ENCODE data around the gene ADAP1.

ADAP1 gene

DNA sequence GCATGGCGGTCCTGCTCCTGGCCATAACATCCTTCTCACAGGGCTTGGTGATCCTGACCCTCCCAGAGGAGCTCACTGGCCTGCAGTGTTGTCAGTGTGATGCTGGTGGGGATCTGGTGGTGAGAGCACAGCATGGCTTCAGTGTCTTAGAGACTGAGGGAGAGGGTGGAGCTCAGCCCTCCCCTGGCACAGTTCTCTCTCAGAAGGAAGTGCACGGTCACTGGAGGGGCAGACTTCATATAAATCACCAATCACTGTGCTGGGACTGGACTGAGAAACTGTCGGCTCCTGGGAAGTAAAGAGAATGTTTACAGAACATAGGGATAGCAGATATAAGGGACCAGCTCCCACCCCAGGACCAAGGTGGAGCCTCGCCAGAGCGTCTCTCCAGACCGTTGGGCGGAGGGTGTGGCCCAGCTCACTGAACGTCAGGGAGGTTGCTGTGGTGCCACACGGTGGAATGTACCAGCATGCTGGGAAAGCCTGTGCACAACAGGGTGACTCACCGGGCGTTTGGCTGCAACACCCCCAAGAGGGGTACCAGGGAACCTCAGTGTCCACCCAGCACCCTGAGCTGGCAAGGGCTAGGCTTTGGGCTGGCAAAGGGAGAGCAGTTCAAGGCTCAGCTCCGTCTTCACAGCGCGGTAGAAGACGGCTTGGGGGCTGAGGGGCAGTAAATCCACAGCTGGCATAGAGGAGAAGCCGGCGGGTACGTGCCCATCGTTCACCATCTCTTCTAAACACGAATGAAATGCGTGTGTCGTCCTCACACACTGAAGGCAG, 86.9 kb downstream of the ADAP1 start:
- intact Hi-C loops (cut with DNase I) = no loop called here
- peak in 18 of 42 donors; percentile 24 to 78 (median 48) for DNase-seq

DNA sequence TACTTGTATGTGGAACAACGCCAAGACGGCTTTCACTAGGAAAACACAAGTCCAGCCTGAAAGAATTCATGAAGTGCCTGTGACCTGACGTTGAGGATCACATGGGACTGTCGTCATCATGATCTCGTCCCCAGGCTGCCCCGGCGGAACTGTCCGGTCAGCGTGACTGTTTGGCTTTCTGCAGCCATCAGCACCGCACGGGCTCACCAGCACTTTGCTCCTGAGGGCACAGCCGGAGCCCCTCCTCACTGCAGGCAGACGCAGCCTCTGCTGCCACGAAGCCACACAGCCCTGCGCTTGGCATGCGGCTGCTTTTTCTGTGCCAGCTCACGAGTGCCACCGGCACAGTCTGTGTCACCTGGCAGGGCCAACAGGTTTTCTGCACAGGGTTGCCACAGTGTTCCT, 87.5 kb downstream of the ADAP1 start:
- intact Hi-C loops (cut with DNase I) = no loop called here
- DNase-seq = peak in 20 of 42 donors; percentile 18 to 76 (median 50)

DNA sequence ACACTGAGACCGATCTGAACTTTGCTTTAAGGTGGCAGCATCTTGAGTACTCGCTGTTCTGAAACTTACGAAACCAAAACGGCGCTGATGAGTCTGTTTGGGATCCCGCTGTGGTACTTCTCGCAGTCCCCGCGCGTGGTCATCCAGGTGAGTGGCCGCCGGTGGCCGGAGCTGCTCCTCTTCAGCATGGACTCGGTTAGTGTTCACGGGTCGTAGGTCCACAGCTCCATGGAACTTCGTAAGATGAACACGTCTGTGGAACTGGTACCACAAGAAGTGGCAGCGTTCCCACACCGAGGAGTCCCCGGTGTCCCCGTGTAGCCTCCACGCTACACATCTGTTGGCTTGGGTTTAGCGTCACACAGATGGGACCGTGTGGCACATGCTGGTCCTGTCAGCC, 88.6 kb downstream of the ADAP1 start:
- intact Hi-C loops (cut with DNase I) = no loop called here
- no peak for DNase-seq

DNA sequence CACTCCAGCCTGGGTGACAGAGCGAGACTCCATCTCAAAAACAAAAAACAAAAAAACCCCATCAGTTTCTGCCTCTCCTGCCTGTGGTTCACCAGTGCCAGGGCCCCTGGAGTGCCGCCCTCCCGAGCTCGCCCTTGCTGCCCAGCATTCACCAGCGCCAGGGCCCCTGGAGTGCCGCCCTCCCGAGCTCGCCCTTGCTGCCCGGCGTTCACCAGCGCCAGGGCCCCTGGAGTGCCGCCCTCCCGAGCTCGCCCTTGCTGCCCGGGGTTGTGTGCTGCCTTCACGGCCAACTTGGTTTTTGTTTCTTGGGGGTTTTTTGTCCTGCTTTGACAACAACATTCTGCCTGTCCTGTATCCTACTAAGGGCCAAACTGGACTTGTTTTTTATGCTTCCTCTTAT, 91.4 kb downstream of the ADAP1 start:
- intact Hi-C loops (cut with DNase I) = loop anchor here (5.0 kb wide), 1 partner anchor 41 kb away; no protein-coding TSS in a partner anchor
- DNase-seq = peak in 1 of 42 donors; percentile 54

DNA sequence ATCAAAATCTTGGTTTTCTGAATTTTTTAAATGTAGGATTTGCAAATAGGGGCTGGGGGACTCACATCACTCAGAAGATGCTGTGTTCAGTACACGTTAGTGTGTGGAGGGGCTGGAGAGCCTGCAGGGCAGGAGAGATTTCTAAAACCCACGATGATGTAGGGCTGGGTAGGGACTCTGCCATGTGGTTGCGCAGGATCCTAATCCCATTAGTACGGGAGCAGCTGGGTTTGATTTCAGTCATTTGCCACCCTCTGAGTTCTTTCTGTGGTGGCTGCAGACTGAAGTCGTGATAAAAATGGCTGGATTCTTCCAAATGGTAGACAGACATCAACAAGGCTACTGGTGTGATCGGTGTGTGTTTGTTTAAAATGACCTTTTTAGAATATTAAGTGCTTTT, 92.3 kb downstream of the ADAP1 start:
- intact Hi-C loops (cut with DNase I) = loop anchor here (5.0 kb wide), 1 partner anchor 40 kb away; no protein-coding TSS in a partner anchor
- no peak for DNase-seq

DNA sequence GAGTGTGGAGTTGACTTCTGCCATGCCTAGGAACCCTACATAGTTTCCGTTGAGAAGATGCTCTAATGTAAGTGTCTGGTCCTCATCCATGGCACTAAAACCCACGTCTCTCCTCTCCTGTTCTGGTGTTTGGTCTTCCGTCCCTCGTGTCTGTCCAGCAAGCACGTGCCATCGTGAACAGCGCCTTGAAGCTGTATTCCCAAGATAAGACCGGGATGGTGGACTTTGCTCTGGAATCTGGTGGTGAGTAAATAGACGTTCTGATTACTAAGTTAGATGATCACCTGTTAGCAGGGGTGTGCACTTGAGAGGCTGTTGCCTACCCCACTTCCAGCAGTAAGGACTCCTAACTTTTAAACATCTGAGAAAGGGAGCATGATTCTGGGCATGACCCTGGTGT, 93.3 kb downstream of the ADAP1 start:
- DNase-seq = no peak

DNA sequence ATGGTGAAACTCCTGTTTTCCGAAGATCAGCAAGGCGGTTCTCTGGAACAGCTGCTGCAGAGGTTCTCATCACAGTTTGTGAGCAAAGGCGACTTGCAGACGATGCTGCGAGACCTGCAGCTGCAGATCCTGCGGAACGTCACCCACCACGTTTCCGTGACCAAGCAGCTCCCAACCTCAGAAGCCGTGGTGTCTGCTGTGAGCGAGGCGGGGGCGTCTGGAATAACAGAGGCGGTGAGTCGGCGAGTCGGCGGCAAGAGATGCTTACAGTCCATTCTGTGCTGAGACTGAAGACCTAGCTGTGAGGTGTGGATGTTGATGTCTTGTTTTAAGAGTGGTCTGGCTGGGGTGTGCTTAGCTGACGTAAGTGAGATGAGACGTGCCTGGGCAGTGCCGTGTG, 94.3 kb downstream of the ADAP1 start:
- intact Hi-C loops (cut with DNase I) = loop anchor here (5.0 kb wide), 1 partner anchor 38 kb away; no protein-coding TSS in a partner anchor
- DNase-seq = peak in 37 of 42 donors; percentile 37 to 87 (median 65)

More for the DNA sequence above, 93.3 kb downstream of the ADAP1 start:
- intact Hi-C loops (cut with DNase I) = loop anchor here (5.0 kb wide), 1 partner anchor 39 kb away; no protein-coding TSS in a partner anchor

DNA sequence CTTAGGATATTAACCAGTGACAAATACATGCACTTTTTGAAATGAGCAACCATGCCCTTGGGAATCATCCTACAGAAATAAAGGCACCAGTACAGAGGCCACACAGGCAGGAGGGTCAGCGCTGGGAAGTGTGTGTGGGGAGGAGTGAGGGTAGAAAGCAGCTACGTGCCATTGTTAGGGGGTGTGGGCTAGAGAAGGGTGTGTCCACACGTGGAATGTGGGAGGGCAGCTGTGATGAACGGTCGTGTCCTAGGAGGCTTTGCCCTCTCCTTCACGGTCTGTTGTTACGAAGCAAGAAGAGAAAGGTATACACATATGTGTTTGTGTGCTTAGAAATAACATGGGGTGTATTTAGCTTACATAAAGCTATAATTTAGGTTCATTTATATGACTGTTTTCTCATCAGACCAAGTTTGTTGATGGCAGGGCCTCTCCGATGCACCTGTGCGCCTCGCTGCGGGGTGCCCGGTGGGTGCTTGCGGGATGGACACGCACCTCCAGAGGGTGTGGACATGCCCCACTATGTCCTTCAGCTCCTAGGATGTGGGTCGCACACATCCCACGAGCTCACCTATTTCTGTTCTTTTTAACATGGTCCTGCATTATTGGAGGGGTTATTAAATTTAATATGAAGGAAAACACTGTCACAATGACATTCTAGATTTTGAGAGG, 95.0 kb downstream of the ADAP1 start:
- no peak for DNase-seq
- intact Hi-C loops (cut with DNase I) = loop anchor here (5.0 kb wide), 1 partner anchor 37 kb away; no protein-coding TSS in a partner anchor

DNA sequence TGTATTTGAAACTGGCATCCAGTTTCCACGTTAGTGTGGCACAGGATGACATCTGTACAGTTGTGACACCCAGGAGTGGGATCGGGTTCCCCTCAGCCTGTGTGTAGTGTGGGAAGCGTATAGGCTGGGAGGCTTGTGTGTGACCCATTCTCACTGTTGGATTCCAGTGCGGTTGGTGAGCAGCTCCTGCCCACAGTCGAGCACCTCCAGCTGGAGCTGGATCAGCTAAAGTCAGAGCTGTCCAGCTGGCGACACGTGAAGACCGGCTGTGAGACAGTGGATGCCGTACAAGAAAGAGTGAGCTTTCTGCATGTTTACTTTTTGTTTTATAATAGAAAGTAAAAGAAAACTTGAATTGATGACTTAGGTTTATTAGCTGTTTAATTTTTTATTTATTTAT, 96.8 kb downstream of the ADAP1 start:
- DNase-seq = no peak
- intact Hi-C loops (cut with DNase I) = no loop called here

DNA sequence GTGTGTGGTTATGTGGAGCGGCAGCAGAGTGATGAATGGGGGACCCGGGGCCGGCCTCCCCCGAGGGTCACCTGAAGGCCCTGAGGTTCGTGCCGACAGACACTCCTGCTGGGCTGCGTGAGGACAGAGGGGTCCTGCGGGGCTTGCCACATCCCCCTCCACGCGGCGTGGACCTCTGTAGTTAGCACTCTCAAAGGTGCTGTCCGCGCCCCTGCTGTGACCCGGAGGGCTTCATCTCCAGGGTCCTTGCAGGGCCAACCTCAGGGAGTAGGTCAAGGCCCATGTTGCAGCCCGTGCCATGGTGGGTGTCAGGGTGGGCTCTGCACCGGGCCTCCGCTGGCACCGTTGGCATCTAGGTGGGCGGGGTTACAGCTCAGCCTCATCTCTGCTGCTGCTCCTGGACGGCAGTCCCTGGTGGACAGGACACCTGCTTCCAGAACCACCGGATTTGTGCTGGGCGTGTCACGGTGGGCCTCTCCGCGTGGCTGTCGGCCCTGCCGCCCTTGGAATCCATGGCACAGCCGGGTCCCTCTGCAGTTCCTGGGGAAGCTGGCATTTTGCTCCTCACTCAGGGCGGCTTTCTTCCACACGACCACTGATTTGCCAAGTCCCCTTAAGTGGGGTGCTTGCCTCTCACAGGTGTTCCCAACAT, 97.9 kb downstream of the ADAP1 start:
- intact Hi-C loops (cut with DNase I) = no loop called here

DNA sequence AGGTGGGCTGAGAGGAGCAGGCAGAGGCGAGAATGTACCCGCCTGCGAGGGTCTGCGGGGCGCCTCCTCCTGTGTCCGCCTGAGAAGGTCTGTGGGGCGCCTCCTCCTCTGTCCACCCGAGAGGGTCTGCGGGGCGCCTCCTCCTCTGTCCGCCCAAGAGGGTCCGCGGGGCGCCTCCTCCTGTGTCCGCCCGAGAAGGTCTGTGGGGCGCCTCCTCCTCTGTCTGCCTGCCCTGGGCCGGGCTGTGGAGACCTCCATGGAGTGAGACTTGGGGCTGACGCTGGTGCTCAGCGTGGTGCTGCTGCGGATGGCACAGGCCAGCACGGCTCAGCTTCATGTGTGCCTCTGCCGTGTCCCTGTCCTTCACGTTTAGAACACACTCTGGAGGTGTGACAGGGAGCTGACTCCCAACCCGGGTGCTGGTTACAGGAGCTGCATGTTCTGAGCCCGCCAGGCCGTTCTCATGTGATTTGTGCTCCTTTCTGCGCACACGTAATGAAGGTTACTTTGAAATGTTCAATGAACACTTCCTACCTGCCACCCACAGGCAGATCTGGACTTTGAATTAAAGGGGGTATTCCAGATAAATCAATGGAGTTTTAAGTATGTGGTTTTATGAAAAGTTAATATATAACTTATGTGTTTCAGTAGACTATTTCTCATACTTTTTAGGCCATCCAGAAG, 98.7 kb downstream of the ADAP1 start:
- intact Hi-C loops (cut with DNase I) = no loop called here
- DNase-seq = no peak

More for the DNA sequence above, 97.9 kb downstream of the ADAP1 start:
- no peak for DNase-seq

DNA sequence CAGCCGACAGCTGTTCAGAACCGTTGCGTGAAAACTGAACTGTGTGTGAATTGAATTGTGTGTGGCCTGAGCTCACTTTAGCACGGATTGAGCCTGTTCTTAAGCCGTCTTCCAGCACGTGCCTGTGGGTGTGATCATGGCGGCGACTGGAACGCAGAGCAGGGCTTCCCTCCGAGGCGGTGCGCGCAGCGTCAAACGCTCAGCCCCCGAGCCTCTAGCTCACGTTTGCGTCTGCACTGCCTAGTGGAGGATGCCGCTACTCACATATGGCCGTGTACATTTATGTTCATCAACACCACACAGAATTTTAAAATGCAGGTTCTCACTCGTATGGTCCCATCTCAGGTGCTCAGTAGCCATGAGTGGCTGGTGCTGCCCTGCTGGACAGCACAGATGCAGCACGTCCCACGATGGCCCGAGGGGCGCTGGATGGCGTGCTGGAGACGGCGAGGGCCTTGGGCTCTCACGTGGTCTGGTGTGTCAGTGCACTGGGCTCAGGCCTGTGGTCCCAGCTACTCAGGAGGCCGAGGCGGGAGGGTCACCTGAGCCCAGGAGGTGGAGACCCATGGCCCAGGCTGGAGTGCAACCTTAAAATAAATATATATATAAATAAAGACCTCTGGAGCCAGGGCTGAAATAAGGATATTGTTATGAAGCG, 100.2 kb downstream of the ADAP1 start:
- intact Hi-C loops (cut with DNase I) = no loop called here
- peak in 4 of 42 donors; percentile 17 to 53 (median 30) for DNase-seq

DNA sequence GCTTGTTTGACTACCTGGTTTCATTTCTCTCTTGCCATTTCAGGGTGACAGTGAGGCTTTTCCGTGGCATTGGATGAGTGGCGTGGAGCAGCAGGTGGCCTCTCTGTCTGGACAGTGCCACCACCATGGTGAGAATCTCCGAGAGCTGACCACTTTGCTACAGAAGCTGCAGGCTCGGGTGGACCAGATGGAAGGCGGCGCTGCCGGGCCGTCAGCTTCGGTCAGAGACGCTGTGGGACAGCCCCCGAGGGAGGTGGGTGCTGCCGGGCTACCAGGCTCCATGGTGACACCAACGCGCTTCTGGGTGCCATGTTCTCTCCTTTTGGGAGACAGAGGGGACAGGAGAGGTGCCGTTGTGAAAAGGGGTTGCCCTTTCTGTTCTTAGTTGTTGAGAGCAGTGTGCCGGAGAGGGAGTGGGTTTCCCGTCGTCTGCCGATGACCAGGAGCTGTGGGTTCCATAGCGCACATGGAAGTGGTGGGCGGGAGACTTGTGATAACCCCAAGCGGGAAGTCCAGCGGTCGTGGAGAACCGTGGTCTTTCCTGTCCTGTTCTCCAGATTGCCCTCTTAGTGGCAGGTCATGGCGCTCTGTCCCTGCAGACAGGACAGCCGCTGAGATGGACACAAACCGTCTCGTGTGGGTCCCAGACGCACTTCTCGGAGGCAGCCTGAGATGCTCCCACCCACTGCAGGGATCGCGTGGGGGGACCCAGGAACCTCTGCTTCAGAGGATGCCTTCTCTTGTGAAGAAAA, 100.9 kb downstream of the ADAP1 start:
- intact Hi-C loops (cut with DNase I) = no loop called here
- no peak for DNase-seq

DNA sequence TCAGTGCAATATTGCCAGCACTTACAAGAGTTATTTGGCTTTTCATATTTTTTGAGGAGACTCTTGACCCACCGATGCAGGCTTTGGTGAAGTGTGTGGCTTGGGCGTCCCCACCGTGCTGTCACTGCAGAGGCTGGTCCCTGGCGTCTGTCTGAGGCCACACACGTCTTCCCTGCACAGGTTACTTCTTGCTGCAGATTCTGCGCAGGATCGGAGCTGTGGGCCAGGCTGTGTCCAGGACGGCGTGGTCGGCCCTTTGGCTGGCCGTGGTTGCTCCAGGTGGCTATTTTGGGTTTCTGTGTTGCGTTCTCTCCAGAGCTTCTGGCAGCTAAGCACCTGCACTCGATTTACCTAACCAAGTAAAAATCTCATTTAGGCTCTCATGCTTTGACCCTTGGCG, 103.3 kb downstream of the ADAP1 start:
- intact Hi-C loops (cut with DNase I) = no loop called here
- no peak for DNase-seq

DNA sequence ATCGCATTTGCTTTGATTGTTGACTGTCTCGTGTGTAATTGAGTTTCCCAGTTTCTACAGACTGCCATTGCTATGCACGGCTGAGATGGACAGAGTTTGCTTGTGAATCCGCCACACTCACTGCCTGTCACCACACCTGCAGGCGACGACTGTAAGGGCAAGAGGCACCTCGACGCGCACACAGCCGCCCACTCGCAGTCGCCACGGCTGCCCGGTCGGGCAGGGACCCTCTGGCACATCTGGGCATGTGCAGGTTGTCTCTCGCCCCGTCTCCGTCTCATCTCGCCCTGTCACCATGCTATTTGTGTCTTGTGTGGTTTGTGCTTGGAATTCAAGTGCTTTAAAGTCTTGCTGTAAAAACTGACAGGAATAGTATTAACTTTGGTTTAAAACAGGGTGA, 104.7 kb downstream of the ADAP1 start:
- intact Hi-C loops (cut with DNase I) = no loop called here
- DNase-seq = no peak

DNA sequence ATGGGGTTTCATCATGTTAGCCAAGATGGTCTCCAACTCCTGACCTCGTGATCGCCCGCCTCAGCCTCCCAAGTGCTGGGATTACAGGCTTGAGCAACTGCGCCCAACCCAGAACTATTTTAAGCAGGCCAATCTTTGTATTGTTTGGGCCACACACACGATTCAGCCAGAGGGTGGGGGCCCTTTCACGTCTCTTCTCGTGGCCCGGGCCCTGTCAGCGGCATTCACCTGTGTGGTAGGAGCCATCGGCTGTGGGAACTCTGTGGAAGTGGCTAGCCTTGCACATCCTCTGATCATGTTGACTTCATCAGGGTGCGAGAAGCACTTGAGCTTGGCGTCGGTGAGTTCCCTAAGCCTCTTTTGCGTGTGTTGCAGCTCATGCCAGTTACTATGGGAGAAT, 105.3 kb downstream of the ADAP1 start:
- intact Hi-C loops (cut with DNase I) = no loop called here
- DNase-seq = no peak
